Measurements from ENCODE around the gene GORASP1.

GRCh38 chr3:39137435-39137936 is 30.1 kb upstream of the GORASP1 start:
- TF ChIP-seq CTCF (conservative IDR thresholded peaks at IDR 0.05; ENCODE audit: low read length) (no peak), EZH2phosphoT487 (IDR thresholded peaks at IDR 0.05; ENCODE audit: borderline replicate concordance, low read depth, low read length) (no peak)

Data from OCI-LY7 (cell line).